Stimulated activated CD8-positive, alpha-beta memory T cell treated with anti-CD3 and anti-CD28 coated beads, Interleukin-12 subunit alpha, Interleukin-12 subunit beta, amount 100 ng/mL, for 1 hour (primary cell): ENCODE data around the gene VPS16.
"Not testable (repeated sequence)": the region's sequence is repeated elsewhere in the genome, so short reads cannot be mapped to it uniquely, and the experiment has no call there.

Experiments
- DNase-seq: peaks from one replicate; pipeline ENCODE4 v3.0.0-alpha.2; 2020; ENCODE audit warnings: low read depth

VPS16 gene

DNA sequence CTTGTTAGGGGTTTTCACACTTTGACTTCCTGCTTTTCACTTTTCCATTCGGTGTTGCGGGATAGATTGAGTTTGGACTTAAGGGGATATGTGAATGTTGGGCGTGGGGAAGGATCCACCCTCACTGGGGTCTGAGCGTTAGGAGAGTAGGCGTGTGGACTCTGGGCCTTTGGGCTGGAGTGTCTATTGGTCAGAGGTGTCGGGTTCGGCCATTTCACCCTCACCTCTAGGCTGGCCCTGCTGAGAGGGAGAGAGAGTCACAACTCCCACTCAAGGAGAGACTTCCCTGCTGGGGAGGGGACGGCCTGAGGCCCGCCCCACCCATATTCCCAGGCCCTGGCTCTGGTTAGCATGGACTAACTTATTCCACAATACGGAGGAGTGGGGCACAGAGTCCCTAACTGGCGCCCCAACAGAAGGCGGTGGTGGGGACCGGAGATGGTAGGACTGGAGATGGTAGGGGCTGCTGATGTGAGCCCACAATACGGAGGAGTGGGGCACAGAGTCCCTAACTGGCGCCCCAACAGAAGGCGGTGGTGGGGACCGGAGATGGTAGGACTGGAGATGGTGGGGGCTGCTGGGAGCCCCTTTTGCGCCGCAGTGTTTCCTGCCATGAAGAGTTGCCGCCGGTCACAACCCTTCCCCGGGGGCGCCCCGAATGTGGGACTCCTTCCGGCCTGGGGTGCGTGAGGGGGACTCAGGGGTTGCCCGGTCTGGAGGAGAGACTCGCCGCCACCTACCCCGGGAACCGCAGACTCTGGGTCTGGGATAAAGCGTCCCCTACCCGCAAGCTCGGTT lies 31.3 kb downstream of the VPS16 start:
- DNase-seq, result no peak

DNA sequence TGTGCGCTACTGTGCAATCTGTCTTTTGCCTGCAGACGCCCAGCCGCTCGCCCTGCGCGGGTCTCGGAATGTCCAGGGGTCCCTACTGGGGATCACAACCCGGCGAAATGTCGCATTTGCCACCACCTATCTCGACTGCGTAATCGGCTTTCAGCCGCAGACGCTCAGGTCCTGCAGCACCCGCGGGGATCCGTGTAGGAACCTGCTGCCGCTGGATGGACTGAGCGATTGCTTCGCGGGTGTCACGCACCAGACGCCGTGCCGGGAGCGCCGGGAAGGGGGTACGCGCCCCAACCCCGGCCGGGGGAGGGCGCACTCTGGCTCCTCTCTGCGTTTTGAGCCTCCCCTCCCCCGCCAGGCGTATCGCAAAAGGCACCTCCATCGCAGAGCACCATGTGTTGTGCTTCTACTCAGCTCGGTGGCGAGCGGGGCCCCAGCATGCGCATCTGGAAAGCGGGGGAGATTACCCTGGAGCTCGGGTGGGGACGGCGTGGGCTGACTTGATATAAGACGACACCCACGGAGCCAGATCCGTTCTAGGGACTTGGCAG lies 32.0 kb downstream of the VPS16 start:
- peak; percentile 59 for DNase-seq

DNA sequence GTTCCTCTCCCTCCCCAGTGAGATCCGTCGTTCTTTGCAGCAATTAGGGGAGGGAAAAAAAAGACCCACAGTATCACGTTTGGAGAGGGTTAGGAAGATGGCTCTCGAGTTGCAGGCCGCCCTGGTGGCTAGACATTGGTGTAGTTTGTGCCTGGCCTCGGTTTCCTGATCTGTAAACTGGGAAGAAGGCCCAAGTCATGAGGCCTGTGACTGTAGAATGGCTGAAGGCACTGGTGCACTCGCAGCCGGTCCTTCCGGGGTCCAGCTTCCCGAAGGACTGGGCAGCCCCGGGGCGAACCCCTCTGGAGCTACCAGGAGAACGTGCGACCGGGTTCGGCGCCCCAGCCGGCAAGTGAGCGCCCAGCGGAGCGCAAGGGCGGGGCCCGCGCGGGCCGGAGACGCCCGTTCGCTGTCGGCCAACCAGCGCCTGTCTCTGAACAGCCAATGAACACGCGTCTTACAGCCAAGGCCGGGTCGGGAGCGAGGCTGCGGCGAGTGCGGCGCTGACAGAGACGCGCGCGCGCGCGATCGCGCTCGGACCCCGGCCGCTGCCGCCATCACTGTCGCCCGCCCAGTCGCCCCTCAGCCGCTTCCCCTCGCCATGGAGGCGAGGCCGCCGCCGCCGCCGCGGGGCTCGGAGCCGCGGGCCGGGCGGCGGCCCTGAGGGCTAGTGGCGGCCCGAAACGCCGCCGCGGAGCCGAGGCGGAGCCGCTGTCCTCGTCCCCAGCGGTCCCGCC lies 32.6 kb downstream of the VPS16 start, which contains the start of gene PTPRA:
PTPRA (plus strand) TSS at position 472 of the 737 bp plus-strand sequence. CDS start 90,797 bp downstream, outside the sequence.
- peak; percentile 84 for DNase-seq

DNA sequence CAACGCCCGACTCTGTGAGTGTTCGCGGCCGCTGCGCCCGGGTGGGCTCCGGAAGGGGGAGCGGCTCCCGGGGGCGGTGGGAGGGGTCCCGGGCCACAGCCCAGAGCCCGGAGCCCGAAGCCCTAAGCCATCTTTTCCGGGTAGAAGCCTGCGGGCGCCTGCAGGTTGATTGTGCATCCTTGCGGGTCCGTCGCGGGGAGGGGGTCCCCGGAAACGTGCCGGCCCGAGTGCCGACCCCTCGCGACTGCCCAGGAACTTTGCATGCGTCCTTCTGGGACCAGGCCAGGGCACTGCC lies 33.1 kb downstream of the VPS16 start:
- DNase-seq, result no peak

DNA sequence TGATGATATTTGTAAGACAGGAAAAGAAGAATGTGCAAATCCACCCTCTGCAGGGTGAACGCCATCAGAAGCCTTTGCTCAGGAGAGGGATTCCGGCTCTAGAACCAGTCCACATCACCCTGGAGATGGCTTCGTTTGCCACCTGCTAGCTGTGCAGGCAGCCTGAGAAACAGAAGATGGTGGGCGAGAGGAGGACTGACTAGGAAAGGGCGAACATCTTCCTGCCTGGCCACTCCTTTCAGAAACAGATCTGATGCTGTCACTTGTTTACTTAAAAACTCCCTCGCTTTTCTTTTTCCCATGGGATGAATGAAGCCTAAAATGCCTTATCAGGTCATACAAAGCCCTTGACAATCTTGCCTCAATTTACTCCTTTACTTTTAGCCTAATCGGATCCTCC lies 33.9 kb downstream of the VPS16 start:
- no peak for DNase-seq

DNA sequence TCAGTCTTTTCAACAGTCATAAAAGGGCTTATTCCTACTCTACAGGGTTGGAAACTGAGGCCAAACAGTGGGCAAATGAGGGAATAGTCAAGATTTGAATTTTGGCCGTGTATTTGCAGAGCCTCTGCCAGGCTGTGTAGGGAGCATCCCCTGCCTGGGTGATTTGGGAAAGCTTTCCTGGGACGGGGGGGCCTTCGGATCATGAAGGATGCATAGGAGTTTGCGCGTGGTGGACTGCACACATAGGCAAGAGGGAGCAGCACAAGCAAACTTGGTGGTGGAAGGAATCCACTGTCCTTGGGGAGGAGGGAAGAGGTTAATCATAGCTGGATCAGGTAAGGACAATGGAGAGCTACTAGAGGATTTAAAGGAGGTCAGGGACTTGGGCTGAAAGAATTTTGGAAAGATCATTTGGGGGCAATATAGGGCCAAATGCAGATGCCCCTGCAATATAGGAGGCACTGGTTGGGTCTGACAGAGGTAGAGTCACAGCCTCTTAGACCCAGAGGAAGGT lies 35.2 kb downstream of the VPS16 start:
- DNase-seq, result no peak

DNA sequence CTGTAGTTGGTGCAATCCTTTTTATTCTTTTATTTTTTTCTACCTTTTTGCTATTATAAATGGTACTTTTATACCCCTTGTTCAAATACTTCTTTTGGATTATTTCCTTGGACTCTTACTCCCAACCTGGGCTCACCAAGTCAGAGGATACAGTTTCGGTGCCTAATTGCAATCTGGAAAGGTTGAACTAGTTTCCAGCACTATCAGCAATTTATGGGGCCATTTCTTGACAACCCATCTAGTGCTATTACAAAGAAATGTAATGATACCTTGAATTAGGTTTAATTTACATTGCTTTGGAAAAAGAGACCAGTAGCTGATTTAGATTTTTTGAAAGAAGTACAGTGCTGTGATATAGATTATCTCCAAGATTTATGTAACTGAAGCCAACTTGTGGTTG lies 38.0 kb downstream of the VPS16 start:
- no peak for DNase-seq

DNA sequence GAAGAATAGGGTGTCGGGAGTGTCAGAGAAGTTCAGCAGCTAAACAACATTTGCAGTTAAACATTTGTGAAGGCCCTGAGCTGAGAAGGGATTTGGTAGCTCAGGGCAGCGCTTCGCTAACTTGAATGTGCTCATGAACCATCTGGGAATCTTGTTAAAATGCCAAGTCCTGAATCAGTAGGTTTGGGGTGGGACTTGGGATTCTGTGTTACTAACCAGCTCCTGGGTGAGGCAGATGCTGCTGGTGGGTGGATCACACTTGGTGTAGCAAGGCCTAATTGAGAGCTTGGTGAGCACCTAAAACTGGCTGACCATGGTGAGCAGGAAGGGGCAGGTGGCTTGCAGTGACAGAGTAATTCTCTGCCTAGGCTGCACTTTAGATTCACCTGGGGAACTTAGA lies 38.6 kb downstream of the VPS16 start:
- no peak for DNase-seq

DNA sequence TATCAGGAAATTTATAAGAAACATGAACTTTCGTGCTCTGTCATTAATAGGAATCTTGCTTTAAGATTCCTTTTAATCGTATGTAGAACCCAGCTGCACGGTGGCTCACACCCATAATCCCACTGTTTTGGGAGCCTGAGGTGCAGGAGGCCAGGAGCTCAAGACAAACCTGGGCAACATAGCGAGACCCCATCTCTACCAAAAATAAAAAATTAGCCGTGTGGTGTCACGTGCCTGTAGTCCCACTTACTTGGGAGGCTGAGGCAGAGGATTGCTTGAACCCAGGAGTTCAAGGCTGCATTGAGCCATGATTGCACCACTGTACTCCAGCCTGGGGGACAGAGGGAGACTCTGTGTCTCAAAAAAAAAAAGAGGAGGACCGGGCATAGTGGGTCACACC lies 40.1 kb downstream of the VPS16 start:
- no peak for DNase-seq

DNA sequence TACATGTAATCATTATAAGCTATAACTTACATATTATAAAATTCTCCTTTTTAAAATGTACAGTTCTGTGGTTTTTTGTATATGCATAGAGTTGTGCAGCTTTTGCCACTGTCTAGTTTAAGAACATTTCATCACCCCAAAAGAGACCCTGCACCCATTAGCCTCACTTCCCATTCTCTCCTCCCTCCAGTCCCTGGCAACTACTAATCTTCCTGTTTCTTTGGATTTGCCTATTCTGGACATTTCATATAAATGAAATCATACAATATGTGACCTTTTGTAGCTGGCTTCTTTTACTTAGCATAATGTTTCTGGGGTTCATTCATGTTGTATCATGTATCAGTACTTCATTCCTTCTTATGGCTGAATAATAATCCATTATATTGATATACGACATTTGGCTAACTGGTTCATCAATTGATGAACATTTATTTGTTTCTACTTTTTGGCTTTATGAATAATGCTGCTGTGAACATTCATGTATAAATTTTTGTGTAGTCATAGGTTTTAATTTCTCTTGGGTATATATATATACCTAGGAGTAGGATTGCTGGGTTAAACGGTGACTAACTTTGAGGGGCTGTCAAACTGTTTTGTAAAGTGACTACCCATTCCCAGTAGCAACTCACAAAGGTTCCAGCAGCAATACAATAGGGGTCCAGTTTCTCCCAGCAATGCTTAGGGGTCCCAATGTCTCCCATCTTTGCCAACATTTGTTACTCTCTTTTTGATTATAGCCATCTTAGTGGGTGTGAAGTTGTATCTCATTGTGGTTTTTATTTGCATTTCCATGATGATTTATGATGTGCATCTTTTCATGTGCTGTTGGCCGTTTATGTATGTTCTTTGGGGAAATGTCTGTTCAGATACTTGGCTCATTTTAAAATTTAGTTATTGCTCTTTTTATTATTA lies 43.4 kb downstream of the VPS16 start:
- no peak for DNase-seq

DNA sequence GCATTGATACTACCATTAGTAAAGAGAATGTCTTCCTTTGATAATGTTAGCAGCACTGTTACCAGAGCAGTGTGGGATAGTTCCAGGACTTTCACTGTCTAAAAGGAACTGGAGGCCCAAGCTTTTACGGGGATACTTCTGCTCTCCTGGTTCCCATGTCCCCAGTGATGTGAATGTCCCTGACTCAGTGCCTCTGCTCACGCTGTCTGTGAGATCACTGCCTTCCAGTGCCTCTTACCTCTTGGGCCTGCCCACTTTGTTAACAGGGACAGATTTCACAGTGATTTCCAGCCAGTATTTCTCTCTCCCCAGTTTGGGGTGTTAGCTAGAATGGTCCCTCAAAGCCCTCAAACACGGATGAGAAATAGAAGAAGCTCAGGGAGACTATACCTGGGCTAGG lies 47.2 kb downstream of the VPS16 start:
- DNase-seq, result no peak

DNA sequence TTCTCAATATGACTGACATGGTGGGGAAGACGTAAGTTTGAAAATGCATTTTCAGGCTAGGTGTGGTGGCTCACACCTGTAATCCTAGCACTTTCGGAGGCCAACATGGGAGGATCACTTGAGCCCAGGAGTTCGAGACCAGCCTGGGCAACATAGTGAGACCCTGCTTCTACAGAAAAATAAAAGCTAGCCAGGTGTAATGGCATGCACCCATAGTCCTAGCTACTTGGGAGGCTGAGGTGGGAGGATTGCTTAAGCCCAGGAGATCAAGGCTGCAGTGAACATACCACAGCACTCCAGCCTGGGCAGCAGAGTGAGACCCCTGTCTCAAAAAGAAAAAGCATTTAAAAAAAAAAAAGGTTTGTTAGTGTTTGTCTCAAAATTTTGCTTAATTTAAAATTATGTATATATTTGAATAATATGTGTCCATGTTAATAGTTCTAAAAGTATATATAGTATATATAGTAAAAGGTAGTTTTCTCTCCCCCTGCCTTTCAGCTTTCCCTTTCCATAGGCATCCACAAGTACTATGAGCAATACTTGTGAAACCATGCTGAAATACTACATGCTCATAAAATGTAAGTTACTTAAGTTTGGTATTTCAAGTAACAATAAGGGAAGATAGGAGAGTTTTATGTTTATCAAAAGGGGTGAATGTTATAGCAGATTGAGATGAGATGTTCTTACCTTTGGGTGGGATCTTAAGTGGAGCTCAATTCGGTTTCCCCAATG lies 47.8 kb downstream of the VPS16 start:
- no peak for DNase-seq

DNA sequence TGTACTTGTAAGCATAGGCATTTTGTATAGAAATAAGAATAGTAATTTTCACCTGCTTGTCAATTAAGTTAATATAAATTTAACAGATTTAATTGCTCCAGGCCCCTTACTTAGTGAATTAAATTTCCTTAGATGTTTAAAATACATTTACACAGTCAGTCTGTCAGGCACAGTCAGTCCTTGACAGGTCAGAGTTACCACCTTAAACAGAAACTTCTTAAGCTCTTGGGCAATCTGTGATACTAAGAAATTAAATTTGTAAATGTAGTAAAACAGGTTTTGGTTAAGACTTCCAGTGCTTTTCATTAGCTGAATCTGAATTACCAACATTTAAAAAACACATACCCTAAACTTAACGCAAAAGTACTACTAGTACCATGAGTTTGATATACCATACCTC lies 48.7 kb downstream of the VPS16 start:
- no peak for DNase-seq

DNA sequence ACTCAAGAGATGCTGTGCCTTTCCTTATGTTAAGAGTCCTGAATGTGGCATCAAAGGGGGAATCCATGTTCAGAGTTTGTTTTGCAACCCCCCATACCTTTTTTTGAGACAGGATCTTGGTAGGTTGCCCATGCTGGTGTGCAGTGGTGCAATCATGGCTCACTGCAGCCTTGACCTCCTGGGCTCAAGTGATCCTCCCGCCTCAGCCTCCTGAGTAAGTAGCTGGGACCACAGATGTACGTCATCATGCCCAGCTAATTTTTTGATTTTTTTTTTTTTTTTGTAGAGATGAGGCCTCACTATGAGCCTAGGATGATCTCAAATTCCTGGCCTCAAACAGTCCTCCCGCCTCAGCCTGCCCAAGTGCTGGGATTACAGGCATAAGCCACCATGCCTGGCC lies 49.3 kb downstream of the VPS16 start:
- DNase-seq, result no peak

DNA sequence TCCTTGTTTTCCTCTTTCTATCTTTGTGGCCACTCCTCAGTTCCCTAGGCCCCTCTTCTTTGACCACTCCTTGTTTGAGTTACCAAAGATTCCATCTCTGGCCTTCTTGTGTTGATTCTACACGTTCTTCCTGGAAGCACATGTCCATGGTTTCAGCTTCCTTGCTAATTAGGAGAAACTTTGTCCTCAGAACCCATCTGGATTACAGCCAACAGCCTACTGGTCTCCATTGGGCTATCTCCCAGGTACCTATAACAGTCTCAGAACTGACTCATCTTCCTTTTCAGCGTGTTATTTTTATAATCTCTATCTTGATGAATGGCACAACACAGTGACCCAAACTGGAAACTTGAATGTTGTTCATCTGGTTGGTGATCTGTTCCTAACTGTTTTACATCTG lies 50.2 kb downstream of the VPS16 start:
- no peak for DNase-seq

DNA sequence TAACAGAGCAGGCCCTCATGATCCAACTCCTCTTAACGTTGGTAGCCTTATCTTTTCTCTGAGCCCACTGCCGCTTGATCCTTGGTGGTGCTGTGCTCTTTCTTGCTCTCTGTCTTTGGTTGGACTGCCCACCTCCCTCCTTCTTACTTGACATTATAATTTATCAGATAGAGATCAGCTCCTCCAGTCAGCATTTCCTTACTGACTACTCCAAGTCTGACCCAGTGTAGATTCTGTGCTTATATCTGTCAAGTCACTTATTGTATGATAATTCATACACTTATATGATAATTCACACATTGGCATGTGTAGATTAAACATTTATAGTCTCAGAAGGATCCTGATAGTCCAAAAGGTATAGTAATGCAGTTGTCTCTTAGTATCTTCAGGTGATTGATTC lies 50.8 kb downstream of the VPS16 start:
- no peak for DNase-seq

DNA sequence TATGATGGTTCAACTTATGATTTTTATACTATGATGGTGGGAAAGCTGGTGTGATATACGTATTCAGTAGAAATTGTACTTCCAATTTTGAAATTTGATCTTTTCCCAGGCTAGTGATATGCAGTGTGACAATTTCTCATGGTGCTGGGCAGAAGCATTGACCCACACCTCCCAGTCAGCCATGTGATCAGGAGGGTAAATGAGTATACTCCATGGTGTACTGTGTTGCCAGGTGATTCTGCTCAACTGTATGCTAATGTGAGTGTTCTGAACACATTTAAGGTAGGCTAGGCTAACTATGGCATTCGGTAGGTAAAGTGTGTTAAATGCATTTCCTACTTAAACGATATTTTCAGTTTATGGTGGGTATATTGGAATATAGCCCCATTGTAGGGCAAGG lies 51.8 kb downstream of the VPS16 start:
- no peak for DNase-seq

DNA sequence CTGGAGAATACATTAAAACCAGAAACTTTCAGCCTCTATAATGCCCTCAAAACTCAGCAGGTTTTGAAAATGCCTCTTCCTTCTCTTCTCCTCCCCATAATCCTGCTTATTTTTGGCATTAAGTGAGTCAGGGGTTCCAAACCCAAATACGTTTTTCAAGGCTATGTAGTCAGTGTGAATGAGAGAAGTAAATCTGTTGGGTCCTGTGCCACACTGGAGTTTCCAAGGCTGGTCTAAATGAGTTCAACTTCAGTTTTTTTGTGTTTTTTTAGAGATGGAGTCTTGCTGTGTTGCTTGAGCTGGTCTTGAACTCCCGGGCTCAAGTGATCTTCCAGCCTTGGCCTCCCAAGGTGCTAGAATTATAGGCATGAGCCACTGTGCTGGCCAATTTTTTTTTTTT lies 53.7 kb downstream of the VPS16 start:
- no peak for DNase-seq

DNA sequence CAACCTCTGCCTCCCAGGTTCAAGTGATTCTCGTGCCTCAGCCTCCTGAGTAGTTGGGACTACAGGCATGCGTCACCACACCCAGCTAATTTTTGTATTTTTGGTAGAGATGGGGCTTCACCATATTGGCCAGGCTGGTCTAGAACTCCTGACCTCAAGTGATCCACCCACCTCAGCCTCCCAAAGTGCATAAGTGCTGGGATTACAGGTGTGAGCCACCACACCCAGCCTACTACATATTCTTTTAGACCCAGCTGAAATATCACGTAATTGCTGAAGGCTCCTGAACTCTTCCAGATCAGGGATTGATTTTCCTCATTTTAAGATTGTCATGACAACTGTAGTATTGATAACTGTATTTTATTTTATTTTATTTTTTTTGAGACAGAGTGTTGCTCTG lies 54.6 kb downstream of the VPS16 start:
- DNase-seq, result not testable (repeated sequence)

DNA sequence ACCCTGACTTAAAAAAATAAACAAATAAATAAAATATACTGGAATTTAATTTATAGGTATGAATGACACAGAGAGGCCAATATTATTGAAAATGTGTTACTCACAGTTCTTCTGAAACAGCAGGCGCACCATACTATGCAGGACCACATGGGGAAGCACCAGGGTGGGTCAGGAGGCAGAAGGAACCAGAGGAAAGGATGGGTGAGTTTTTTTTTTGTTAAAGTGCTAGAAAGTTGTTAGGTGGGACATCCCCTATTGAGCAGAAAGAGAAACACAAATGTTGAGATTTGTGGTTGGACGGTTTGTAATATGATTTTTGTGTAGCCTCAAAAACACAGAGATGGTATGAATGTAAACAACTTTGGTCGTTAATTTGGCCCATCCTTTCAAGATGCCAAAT lies 58.7 kb downstream of the VPS16 start:
- DNase-seq, result no peak

DNA sequence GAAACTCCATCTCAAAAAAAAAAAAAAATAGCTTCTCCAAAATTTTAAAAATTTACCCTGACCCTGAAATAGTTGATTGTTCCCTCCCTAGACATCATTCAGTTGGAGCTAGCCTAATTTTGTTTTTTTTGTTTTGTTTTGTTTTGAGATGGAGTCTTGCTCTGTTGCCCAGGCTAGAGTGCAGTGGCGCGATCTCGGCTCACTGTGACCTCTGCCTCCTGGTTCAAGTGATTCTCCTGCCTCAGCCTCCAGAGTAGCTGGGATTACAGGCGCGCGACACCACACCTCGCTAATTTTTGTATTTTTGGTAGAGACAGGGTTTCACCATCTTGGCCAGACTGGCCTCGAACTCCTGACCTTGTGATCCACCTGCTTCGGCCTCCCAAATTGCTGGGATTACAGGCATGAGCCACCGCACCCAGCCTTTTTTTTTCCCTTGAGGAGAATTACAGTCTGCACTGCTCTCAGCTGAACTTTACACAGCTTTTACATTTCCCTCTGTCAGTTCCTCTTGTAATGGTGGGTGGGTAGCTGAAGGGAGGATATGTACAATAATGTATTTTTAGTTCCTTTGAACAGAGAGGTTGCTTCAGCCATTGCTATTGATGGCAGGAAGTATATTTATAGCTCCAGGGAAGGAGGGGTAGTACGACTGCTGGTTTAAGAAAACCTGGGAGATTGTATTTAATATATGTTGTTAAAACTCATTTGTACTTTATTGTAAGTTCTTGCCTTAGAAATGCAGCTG lies 60.5 kb downstream of the VPS16 start:
- DNase-seq, result no peak
